Measurements from ENCODE around the gene SP140.
"Not testable (repeated sequence)": the region's sequence is repeated elsewhere in the genome, so short reads cannot be mapped to it uniquely, and the experiment has no call there.

The SP140 gene

GRCh38 chr2:230289311-230289710 lies 63.8 kb downstream of the SP140 start:
- H3K9me3 ChIP-seq (ENCODE audit: control insufficient read depth, insufficient read depth, low read depth, low read length); H3K9ac ChIP-seq (ENCODE audit: low read length); H3K27me3 ChIP-seq (ENCODE audit: control insufficient read depth, insufficient read depth, low read length); H3K36me3 ChIP-seq (ENCODE audit: control insufficient read depth, insufficient read depth, low read length); H3K4me3 ChIP-seq (ENCODE audit: low read depth, low read length); H3K27ac ChIP-seq (ENCODE audit: low read depth, low read length); H3K4me1 ChIP-seq (ENCODE audit: control insufficient read depth, insufficient read depth, low read length): not testable (repeated sequence)

GRCh38 chr2:230295192-230295591 lies 69.7 kb downstream of the SP140 start:
- no peak overlapping the region for H3K9ac ChIP-seq (ENCODE audit: low read length)
- H3K27ac ChIP-seq (ENCODE audit: low read depth, low read length): no peak overlapping the region
- no peaks in the 10 kb centered on the region for H3K27me3 ChIP-seq (ENCODE audit: control insufficient read depth, insufficient read depth, low read length)
- H3K4me3 ChIP-seq (ENCODE audit: low read depth, low read length): no peak overlapping the region
- H3K36me3 ChIP-seq (ENCODE audit: control insufficient read depth, insufficient read depth, low read length): no peaks in the 10 kb centered on the region
- H3K9me3 ChIP-seq (ENCODE audit: control insufficient read depth, insufficient read depth, low read depth, low read length): peaks cover 7% of the 10 kb centered on the region; the same call in 1 of the 2 replicates
- no peaks in the 10 kb centered on the region for H3K4me1 ChIP-seq (ENCODE audit: control insufficient read depth, insufficient read depth, low read length)

- Histone ChIP-seq H3K27ac (ENCODE audit: low read depth, low read length) (no peak overlapping the region), H3K27me3 (ENCODE audit: control insufficient read depth, insufficient read depth, low read length) (no peaks in the 10 kb centered on the region), H3K4me1 (ENCODE audit: control insufficient read depth, insufficient read depth, low read length) (no peaks in the 10 kb centered on the region), H3K9ac (ENCODE audit: low read length) (no peak overlapping the region), H3K4me3 (ENCODE audit: low read depth, low read length) (no peak overlapping the region), H3K36me3 (ENCODE audit: control insufficient read depth, insufficient read depth, low read length) (no peaks in the 10 kb centered on the region), H3K9me3 (ENCODE audit: control insufficient read depth, insufficient read depth, low read depth, low read length) (peaks cover 10% of the 10 kb centered on the region; the same call in 1 of the 2 replicates)
Observed at GRCh38 chr2:230296917-230297316, 71.4 kb downstream of the SP140 start.

- Histone ChIP-seq H3K9ac (ENCODE audit: low read length) (no peak overlapping the region), H3K9me3 (ENCODE audit: control insufficient read depth, insufficient read depth, low read depth, low read length) (peaks cover 13% of the 10 kb centered on the region; the same call in 1 of the 2 replicates), H3K4me1 (ENCODE audit: control insufficient read depth, insufficient read depth, low read length) (no peaks in the 10 kb centered on the region), H3K36me3 (ENCODE audit: control insufficient read depth, insufficient read depth, low read length) (no peaks in the 10 kb centered on the region), H3K27me3 (ENCODE audit: control insufficient read depth, insufficient read depth, low read length) (no peaks in the 10 kb centered on the region), H3K4me3 (ENCODE audit: low read depth, low read length) (no peak overlapping the region), H3K27ac (ENCODE audit: low read depth, low read length) (no peak overlapping the region)
Observed at GRCh38 chr2:230299618-230300017, 74.1 kb downstream of the SP140 start.

GRCh38 chr2:230305416-230306275 lies 80.1 kb downstream of the SP140 start:
- Histone ChIP-seq H3K9me3 (ENCODE audit: control insufficient read depth, insufficient read depth, low read depth, low read length) (0 out of 2 replicates have a peak, but pooled peaks cover 6% of the 10 kb centered on the region), H3K9ac (ENCODE audit: low read length) (no peak overlapping the region), H3K36me3 (ENCODE audit: control insufficient read depth, insufficient read depth, low read length) (no peaks in the 10 kb centered on the region), H3K4me1 (ENCODE audit: control insufficient read depth, insufficient read depth, low read length) (no peaks in the 10 kb centered on the region), H3K27me3 (ENCODE audit: control insufficient read depth, insufficient read depth, low read length) (no peaks in the 10 kb centered on the region), H3K27ac (ENCODE audit: low read depth, low read length) (no peak overlapping the region), H3K4me3 (ENCODE audit: low read depth, low read length) (no peak overlapping the region)

GRCh38 chr2:230306474-230306873 lies 80.9 kb downstream of the SP140 start:
- H3K27me3 ChIP-seq (ENCODE audit: control insufficient read depth, insufficient read depth, low read length): no peaks in the 10 kb centered on the region
- no peak overlapping the region for H3K27ac ChIP-seq (ENCODE audit: low read depth, low read length)
- H3K4me1 ChIP-seq (ENCODE audit: control insufficient read depth, insufficient read depth, low read length): no peaks in the 10 kb centered on the region
- H3K9me3 ChIP-seq (ENCODE audit: control insufficient read depth, insufficient read depth, low read depth, low read length): 0 out of 2 replicates have a peak, but pooled peaks cover 6% of the 10 kb centered on the region
- H3K4me3 ChIP-seq (ENCODE audit: low read depth, low read length): no peak overlapping the region
- no peak overlapping the region for H3K9ac ChIP-seq (ENCODE audit: low read length)
- no peaks in the 10 kb centered on the region for H3K36me3 ChIP-seq (ENCODE audit: control insufficient read depth, insufficient read depth, low read length)

- no peak overlapping the region for H3K4me3 ChIP-seq (ENCODE audit: low read depth, low read length)
- H3K36me3 ChIP-seq (ENCODE audit: control insufficient read depth, insufficient read depth, low read length): no peaks in the 10 kb centered on the region
- 0 out of 2 replicates have a peak, but pooled peaks cover 6% of the 10 kb centered on the region for H3K9me3 ChIP-seq (ENCODE audit: control insufficient read depth, insufficient read depth, low read depth, low read length)
- no peak overlapping the region for H3K27ac ChIP-seq (ENCODE audit: low read depth, low read length)
- H3K4me1 ChIP-seq (ENCODE audit: control insufficient read depth, insufficient read depth, low read length): no peaks in the 10 kb centered on the region
- no peak overlapping the region for H3K9ac ChIP-seq (ENCODE audit: low read length)
- no peaks in the 10 kb centered on the region for H3K27me3 ChIP-seq (ENCODE audit: control insufficient read depth, insufficient read depth, low read length)
Observed at GRCh38 chr2:230307485-230307884, 81.9 kb downstream of the SP140 start.

- Histone ChIP-seq H3K27me3 (ENCODE audit: control insufficient read depth, insufficient read depth, low read length) (no peaks in the 10 kb centered on the region), H3K9me3 (ENCODE audit: control insufficient read depth, insufficient read depth, low read depth, low read length) (0 out of 2 replicates have a peak, but pooled peaks cover 6% of the 10 kb centered on the region), H3K27ac (ENCODE audit: low read depth, low read length) (no peak overlapping the region), H3K4me1 (ENCODE audit: control insufficient read depth, insufficient read depth, low read length) (no peaks in the 10 kb centered on the region), H3K9ac (ENCODE audit: low read length) (no peak overlapping the region), H3K4me3 (ENCODE audit: low read depth, low read length) (no peak overlapping the region), H3K36me3 (ENCODE audit: control insufficient read depth, insufficient read depth, low read length) (no peaks in the 10 kb centered on the region)
Observed at GRCh38 chr2:230308402-230309000, 83.0 kb downstream of the SP140 start.

- H3K27ac ChIP-seq (ENCODE audit: low read depth, low read length); H3K9ac ChIP-seq (ENCODE audit: low read length); H3K36me3 ChIP-seq (ENCODE audit: control insufficient read depth, insufficient read depth, low read length): not testable (repeated sequence)
Observed at GRCh38 chr2:230310792-230311191, 85.3 kb downstream of the SP140 start.

GRCh38 chr2:230311634-230312033 lies 86.1 kb downstream of the SP140 start:
- H3K36me3 ChIP-seq (ENCODE audit: control insufficient read depth, insufficient read depth, low read length); H3K9me3 ChIP-seq (ENCODE audit: control insufficient read depth, insufficient read depth, low read depth, low read length); H3K9ac ChIP-seq (ENCODE audit: low read length); H3K4me3 ChIP-seq (ENCODE audit: low read depth, low read length); H3K4me1 ChIP-seq (ENCODE audit: control insufficient read depth, insufficient read depth, low read length); H3K27me3 ChIP-seq (ENCODE audit: control insufficient read depth, insufficient read depth, low read length); H3K27ac ChIP-seq (ENCODE audit: low read depth, low read length): not testable (repeated sequence)

More at GRCh38 chr2:230310792-230311191, 85.3 kb downstream of the SP140 start:
- not testable (repeated sequence) for H3K27me3 ChIP-seq (ENCODE audit: control insufficient read depth, insufficient read depth, low read length); H3K4me3 ChIP-seq (ENCODE audit: low read depth, low read length); H3K4me1 ChIP-seq (ENCODE audit: control insufficient read depth, insufficient read depth, low read length); H3K9me3 ChIP-seq (ENCODE audit: control insufficient read depth, insufficient read depth, low read depth, low read length)

- Histone ChIP-seq H3K4me3 (ENCODE audit: low read depth, low read length) (no peak overlapping the region), H3K4me1 (ENCODE audit: control insufficient read depth, insufficient read depth, low read length) (no peaks in the 10 kb centered on the region), H3K9me3 (ENCODE audit: control insufficient read depth, insufficient read depth, low read depth, low read length) (no peaks in the 10 kb centered on the region), H3K27me3 (ENCODE audit: control insufficient read depth, insufficient read depth, low read length) (no peaks in the 10 kb centered on the region), H3K36me3 (ENCODE audit: control insufficient read depth, insufficient read depth, low read length) (no peaks in the 10 kb centered on the region), H3K9ac (ENCODE audit: low read length) (no peak overlapping the region), H3K27ac (ENCODE audit: low read depth, low read length) (no peak overlapping the region)
Observed at GRCh38 chr2:230312638-230313037, 87.1 kb downstream of the SP140 start.

Data from HUES6 (cell line).